HG02763 (cell line): Measurements from ENCODE around the gene ABITRAM.
A peak's percentile ranks its signal among the peaks of the same experiment; 100 is the strongest.
"Not testable (repeated sequence)": the region's sequence is repeated elsewhere in the genome, so short reads cannot be mapped to it uniquely, and the experiment has no call there.

ENCODE experiments used
- ATAC-seq: cut with Tn5 transposase; IDR thresholded peaks from one replicate; pipeline ENCODE4 v1.9.1; 2021; ENCODE audit warnings: mild to moderate bottlenecking, moderate library complexity; ENCODE audit not compliant: unreplicated experiment

The ABITRAM gene

GRCh38 chr9:108924466-108924865 lies 9.7 kb upstream of the ABITRAM start:
- ATAC-seq = no peak

- ATAC-seq = no peak
Observed at GRCh38 chr9:108928386-108928785, 5.8 kb upstream of the ABITRAM start.

DNA sequence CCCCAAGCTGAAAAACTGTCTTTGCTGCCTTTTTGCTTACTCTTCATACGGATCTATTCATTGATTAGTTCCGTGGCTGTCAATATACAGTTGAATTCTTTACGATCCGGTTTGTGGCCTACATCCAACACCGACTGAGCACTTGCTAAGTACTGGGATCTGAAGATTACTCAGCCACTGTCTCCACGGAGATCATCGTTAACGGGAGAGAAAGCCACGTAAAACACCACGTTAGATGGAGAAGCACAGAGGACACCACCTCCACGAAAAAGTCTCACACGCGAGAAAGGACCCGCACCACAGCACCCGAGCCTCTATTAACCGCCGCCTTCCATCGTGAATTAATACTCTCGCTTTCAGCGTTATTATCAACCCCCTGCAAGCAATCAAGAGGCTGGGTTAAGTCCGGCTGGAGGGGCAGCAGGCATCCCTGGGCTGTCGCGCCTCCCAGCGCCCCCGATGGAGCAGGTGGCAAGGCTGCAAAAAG lies 926 bp upstream of the ABITRAM start:
- ATAC-seq = no peak

- ATAC-seq = peak; percentile 81
Observed at GRCh38 chr9:108933718-108934322, 380 bp upstream of the ABITRAM start, which contains the start of gene ELP1. ELP1 (minus strand) TSS chr9:108934124; CDS start chr9:108931146, 2,978 bp downstream.

DNA sequence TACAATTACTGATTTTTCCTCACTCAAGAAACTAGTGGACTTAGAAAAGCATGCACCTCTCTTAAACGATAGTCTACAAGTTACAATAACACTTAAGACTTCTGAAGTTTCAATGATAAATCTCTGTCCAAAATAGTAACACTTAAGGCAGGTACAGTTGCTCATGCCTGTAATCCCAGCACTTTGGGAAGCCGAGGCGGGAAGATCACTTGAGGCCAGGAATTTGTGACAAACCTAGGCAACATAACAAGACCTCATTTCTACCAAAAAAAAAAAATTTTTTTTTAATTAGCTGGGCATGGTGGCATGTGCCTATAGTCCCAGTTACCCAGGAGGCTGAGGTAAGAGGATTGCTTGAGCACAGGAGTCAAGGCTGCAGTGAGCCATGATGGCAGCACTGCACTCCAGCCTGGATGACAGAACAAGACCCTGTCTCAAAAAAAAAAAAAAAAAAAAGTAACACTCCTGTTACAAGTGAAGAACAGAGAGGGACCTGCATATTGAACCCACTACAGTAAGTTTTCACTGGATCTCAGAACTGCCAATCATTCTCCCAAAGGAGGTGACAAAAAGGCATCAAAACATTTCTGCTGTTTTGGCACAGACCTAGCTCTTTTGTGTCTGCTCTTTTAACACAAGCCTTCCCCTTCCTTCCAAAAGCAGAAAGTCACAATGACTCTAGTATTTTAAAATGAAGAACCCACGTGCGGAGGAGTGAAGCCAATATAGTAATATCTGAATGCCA lies 3.5 kb downstream of the ABITRAM start:
- no peak for ATAC-seq

GRCh38 chr9:108939975-108940374 lies 5.8 kb downstream of the ABITRAM start:
- ATAC-seq = no peak

DNA sequence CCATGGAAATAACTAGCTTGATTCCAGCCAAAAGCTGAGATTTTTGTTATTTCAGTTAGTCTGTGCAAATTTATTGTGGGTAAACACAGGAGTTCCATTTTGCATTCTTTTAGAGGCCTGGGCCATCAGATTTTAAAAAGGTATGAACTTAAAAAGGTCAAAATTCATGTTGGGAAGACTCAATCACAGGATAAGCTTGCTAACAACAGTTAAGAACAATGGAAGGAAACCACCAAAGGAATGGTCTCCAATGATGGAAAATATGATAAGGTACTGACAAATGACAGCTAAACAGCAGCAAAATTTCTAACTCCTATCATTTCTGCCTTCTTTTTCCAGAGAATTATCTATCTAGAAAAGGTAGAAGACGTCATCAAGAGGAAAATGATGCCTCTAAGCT lies 16.0 kb downstream of the ABITRAM start:
- no peak for ATAC-seq

DNA sequence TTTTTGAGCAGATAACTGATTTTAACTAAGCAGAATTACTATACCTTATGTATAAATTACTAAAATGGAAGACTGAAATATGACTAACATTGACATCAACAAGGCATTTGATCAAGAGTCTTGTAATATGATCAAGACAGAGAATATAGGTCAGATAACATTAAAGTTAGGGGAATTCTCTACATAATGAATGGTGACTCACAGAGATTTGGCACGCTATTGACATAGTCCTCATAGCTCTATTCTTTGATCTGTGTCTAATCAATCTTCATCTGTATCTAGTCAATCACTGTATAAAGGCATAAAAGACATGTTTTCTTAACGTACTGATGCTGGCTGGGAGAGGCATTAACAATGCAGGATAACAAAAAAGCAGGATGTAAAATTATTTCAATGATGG lies 17.4 kb downstream of the ABITRAM start:
- ATAC-seq = no peak

- no peak for ATAC-seq
Observed at GRCh38 chr9:108953983-108954574, 19.9 kb downstream of the ABITRAM start.

DNA sequence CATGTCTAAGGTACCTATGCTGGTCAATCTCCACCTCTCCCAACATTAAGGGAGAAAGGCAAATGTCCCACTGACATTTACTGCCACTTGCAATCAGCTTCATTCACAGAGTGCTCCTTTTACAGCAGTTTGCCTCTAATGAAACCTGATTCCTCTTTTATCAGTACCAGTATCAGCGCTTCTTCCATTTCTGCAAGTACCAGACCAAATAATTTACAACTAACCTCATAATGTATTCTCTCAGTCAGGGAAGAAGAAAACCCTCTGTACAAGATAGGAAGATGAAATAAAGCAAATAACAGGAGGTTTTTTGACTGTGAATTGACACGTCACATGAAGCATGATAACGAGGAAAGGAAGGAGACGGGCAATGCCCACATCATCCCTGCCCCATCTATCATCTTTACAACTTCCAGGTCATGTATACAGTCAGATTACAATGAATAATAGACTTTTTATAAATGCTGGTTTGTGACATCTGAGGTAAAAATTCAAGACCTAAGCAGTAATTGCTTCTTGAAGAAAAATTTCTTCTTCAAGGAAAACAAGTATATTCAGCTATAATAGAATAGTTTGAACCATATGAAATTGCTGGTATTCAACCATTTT lies 21.9 kb downstream of the ABITRAM start:
- no peak for ATAC-seq

DNA sequence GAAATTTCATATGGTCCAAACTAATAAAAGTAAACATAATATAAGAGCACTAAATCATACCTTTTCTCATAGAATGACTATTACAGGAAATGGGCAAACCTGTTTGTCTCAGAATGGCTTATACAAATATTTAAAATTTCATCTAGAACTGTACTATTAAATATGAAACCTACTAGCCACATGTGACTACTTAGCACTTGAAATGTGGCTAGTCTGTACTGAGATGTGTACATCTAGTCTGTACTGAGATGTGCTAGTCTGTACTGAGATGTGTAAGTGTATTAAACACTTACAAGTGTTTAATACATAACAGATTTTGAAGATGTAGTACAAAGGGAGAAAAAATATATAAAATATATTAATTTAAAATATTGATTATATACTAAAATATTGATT lies 22.4 kb downstream of the ABITRAM start:
- no peak for ATAC-seq

DNA sequence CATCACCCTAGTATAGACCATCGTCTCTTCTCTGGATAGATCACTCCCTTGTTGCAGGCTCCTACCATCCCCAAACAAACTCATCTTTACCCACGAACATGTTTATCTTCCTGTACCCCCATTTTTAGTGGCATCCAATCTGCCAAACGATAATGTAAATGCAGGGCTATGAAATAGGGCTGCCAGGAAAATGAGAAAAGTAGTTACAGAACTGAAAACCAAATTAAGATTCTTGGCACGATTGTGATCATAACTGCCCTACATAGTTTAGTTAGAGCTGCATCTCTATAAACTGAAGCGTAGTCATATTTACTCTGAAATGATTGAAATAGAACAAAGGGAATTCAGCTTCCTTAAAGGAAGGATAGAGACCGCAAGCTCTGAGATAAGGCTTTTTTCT lies 26.1 kb downstream of the ABITRAM start:
- no peak for ATAC-seq

DNA sequence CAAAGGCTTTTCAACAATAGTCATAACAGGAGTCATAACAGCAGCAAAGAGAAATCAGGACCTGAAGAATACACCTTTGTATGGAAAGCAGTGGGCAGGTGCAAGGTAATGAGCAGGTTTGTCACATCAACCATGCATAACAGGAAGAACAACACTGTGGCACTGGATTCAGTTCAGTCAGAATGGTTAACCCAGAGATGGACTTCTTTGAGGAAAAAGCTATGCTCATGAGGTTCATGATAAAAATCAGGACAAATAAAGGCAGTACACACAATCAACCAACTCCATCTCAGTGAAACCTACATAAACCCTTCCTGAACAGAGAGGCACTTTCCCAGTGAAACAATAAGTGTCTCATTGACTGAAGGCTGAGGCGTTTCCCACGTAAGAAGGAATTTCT lies 27.0 kb downstream of the ABITRAM start:
- ATAC-seq = no peak

GRCh38 chr9:108963459-108964143 lies 29.4 kb downstream of the ABITRAM start:
- ATAC-seq = no peak

DNA sequence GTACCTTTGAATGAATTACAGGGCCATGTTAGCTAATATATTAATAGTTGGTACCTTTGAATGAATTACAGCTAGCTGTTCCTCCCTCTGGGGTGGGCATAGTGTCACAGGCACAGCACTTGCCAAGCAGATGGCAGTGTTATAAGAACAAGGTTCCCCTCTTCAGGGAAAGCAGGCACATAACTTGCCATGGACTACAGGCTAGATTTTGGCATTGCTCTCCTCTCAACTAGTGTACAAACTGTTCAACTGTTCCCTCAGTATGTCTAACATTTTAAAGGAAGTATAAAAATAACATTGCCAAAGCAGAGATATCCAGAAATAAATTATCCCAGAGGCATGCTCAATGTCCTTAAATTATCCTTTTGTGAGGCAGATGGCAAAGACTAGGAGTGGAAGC lies 33.7 kb downstream of the ABITRAM start:
- no peak for ATAC-seq

GRCh38 chr9:108971392-108971791 lies 37.2 kb downstream of the ABITRAM start:
- not testable (repeated sequence) for ATAC-seq

- ATAC-seq = no peak
Observed at GRCh38 chr9:108972186-108972585, 38.0 kb downstream of the ABITRAM start.

DNA sequence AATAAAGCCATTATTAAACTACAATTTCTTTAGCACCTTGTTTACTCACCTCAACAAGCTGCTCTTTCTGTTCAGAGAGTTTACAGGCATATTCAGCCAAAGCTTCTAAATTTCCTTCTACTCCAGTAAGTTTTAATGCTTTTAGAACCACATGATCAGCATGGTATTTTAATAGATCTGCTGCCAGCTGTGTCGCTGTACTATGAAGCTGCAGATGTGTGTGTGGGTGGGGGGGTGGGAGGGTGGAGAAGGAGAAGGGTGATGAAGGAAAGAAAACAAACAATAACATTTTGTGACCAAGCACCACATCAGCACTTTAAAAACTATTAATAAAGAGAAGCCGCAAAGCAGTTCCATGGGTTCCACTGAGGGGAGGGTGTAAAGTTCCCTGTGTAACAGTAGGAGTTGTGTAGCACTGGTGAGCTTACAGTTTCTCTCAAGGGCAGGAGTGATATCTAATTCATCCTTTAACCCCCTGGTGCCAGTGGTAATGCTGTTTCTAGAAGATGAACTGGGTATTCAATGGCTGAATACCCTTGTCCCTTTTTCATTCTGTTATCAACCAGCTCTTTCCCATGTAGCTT lies 38.5 kb downstream of the ABITRAM start:
- no peak for ATAC-seq

DNA sequence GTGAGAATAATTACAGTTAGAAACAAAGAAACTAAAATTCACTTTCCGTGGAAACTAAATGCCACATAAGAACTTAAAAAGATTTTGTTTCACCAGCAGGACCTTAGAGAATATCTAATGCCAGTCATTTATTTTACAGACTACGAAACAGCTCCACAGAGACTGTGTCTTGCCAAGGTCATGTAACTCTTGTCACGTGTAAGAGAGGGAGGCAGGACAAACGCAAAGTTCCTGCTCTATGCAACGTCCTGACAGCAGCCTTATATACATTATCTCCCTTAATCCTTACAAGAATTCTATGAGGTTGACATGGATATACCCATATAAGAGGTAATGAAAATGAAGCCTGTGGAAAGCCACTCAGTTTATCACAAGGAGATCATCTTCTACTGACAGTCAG lies 39.7 kb downstream of the ABITRAM start:
- no peak for ATAC-seq

DNA sequence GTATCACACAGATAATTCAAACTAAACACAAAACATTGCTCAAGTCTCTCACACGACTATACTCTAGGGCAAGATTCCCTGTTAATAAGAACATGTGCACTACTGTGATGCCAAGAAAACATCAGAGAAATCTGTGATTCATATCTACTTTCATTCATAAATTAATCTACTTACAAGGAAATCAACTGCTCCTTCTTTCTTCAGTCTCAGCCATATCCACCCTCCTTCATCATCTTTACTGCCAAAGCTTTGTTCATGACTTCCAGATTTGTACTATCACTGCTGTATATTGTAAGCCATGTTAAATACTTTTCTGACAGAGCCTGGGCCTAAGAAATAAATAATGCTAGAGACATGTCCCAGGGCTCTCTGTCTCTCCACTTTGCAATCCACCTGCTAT lies 44.0 kb downstream of the ABITRAM start:
- ATAC-seq = no peak

GRCh38 chr9:108980893-108981292 lies 46.7 kb downstream of the ABITRAM start:
- no peak for ATAC-seq
